Pancreas (tissue), 10 donors: ENCODE measurements around the gene SYF2. TPM values are rescaled to one million over a fixed set of nuclear protein-coding genes. Genes with fewer than 3 reads are reported as not detected.
"Not testable (repeated sequence)": the region's sequence is repeated elsewhere in the genome, so short reads cannot be mapped to it uniquely, and the experiment has no call there.

Source experiments
- ATAC-seq, 4 donors: fragments of 200-7000 bp; cut with Tn5 transposase; one replicate each; pipeline versions ENCODE4 v1.8.0 to v1.9.1; 2020; ENCODE audit warnings: mild to moderate bottlenecking in 4 of 4, moderate library complexity in 4 of 4
- DNase-seq, 6 donors: peaks; one replicate each; pipeline ENCODE4 v3.0.0-alpha.2; 2020
- FAIRE-seq: peaks from 2 replicates; lab custom pipeline; 2012; peaks lifted over from hg19 to GRCh38; lab: Jason Lieb, UNC
- H3K27ac ChIP-seq, 4 donors: fragments of 200-600 bp; sonication (generic); 1 replicate in 3 of 4; 2 replicates in 1 of 4; pipeline versions ENCODE4 v1.5.0 to v1.8.0; 2020
- H3K27me3 ChIP-seq, 4 donors: fragments of 200-600 bp; one replicate each; pipeline ENCODE4 v1.8.0; 2021
- H3K36me3 ChIP-seq, 3 donors: fragments of 200-600 bp; sonication (generic) in 1 of 3; one replicate each; pipeline versions ENCODE4 v1.5.0 to v1.8.0; 2020 to 2021
- H3K4me1 ChIP-seq, 3 donors: fragments of 200-600 bp; one replicate each; pipeline ENCODE4 v1.8.0; 2021
- H3K4me3 ChIP-seq, 4 donors: fragments of 200-600 bp; sonication (generic) in 2 of 4; one replicate each; pipeline versions ENCODE4 v1.5.0 to v1.8.0; 2020 to 2021
- H3K9me3 ChIP-seq, 4 donors: fragments of 200-600 bp; one replicate each; pipeline ENCODE4 v1.8.0; 2021
- CTCF ChIP-seq, 4 donors: fragments of 200-600 bp; sonication (generic) in 3 of 4; IDR thresholded peaks; one replicate each; pipeline versions ENCODE4 v1.5.0 to v1.8.0; 2021; ENCODE audit warnings: antibody characterized with exemption in 4 of 4
- WGBS, 2 donors: extraction: QIAGEN DNeasy Blood & Tissue Kit; methylation state at CpG; one replicate each; pipeline ENCODE4 v1.1.7; 2013; 5-methylcytosine and 5-hydroxymethylcytosine counted together
- intact Hi-C, 3 donors: fragments of 100-400 bp; cut with DNase I; formaldehyde crosslinking; loops; one replicate each; pipeline versions ENCODE4 v1.11.1 to v1.14.2; 2022
- polyA plus RNA-seq, 2 donors: library from polyadenylated mRNA; stranded (reverse); fragments of 200-250 nt; gene quantifications; one replicate each; pipeline ENCODE4 v1.2.3, GENCODE V29; 2013
- total RNA-seq, 6 donors: library from RNA; stranded (reverse); fragmentation: NEBNext Ultra II Directional in 4 of 6; extraction: Animal tissue kit (Norgen Biotek cat#: 25700) in 4 of 6; gene quantifications; one replicate each; pipeline versions ENCODE4 v1.2.1 to v1.2.4, GENCODE V29; 2021 to 2023
- donor health status: healthy with polysubstance abuse.
- donor health status: DM: no; HTN: no; CAD: no; lungs with moderate emphysema.
- donor health status: DM: no; HTN: no; CAD: no.
- donor health status: control.
- donor health status: control.
- donor health status: Bipolar disorder and iron deficiency.
- donor health status: DM: yes; HTN: yes; CAD: no.
- donor health status: DM: no; HTN: no; CAD: no.
- donor health status: DM: no; HTN: no; CAD: no.
- donor health status: DM: yes; HTN: yes; CAD: no.

SYF2 gene
- total and polyA plus RNA-seq, 8 donors: 19.0 to 49.3 (median 22.5) TPM

- DNase-seq, intact Hi-C loops, H3K27me3 ChIP-seq, H3K4me1 ChIP-seq, FAIRE-seq, H3K9me3 ChIP-seq, H3K36me3 ChIP-seq: not testable (repeated sequence)
- H3K27ac ChIP-seq: peak overlapping the region in 1 of 4 donors; percentile 67
- peak in 3 of 4 donors; percentile 71 to 81 (median 80) for ATAC-seq
- 0 to 1% methylated on average over 22 to 25 of the region's 45 CpGs for WGBS, 2 donors
- peak overlapping the region in 2 of 4 donors; percentile 23 to 35 for H3K4me3 ChIP-seq
Observed at GRCh38 chr1:25266554-25267287, 34.4 kb upstream of the SYF2 start.

- ATAC-seq, H3K27me3 ChIP-seq, H3K4me1 ChIP-seq, H3K27ac ChIP-seq, intact Hi-C loops, FAIRE-seq, H3K4me3 ChIP-seq, H3K36me3 ChIP-seq, H3K9me3 ChIP-seq, DNase-seq: not testable (repeated sequence)
- 86 to 89% methylated on average over 3 of the region's 3 CpGs for WGBS, 2 donors
Observed at GRCh38 chr1:25260336-25260735, 28.0 kb upstream of the SYF2 start.

GRCh38 chr1:25259813-25260212, 27.5 kb upstream of the SYF2 start:
- FAIRE-seq, H3K9me3 ChIP-seq, ATAC-seq, H3K4me1 ChIP-seq, H3K4me3 ChIP-seq, intact Hi-C loops, DNase-seq, H3K36me3 ChIP-seq, H3K27ac ChIP-seq, H3K27me3 ChIP-seq: not testable (repeated sequence)
- WGBS, 2 donors: 74 to 77% methylated on average over 4 to 7 of the region's 7 CpGs

- ATAC-seq: no peak
- intact Hi-C loops: no loop called here
- H3K4me1 ChIP-seq: no peaks in the 10 kb centered on the region
- no peaks in the 10 kb centered on the region for H3K9me3 ChIP-seq
- no peaks in the 10 kb centered on the region for H3K27me3 ChIP-seq
- H3K27ac ChIP-seq: no peak overlapping the region
- no peaks in the 10 kb centered on the region for H3K36me3 ChIP-seq
- WGBS, 2 donors: 73 to 75% methylated on average over 1 of the region's 1 CpG
- no peak overlapping the region for H3K4me3 ChIP-seq
- FAIRE-seq: no peak
- DNase-seq: no peak
- no peak for TF ChIP-seq CTCF (IDR thresholded peaks at IDR 0.05)
Observed at GRCh38 chr1:25257196-25257595, 24.9 kb upstream of the SYF2 start.

- Histone ChIP-seq H3K27ac (no peak overlapping the region), H3K4me1 (no peaks in the 10 kb centered on the region), H3K4me3 (no peak overlapping the region), H3K27me3 (no peaks in the 10 kb centered on the region), H3K9me3 (no peaks in the 10 kb centered on the region), H3K36me3 (no peaks in the 10 kb centered on the region)
- FAIRE-seq (no peak), DNase-seq (no peak), ATAC-seq (no peak)
- WGBS, 2 donors: 94 to 95% methylated on average over 5 of the region's 5 CpGs
- TF ChIP-seq CTCF (IDR thresholded peaks at IDR 0.05): no peak
- intact Hi-C loops: no loop called here
Observed at GRCh38 chr1:25256578-25256965, 24.3 kb upstream of the SYF2 start.

GRCh38 chr1:25255706-25256577, 23.6 kb upstream of the SYF2 start:
- DNase-seq: no peak

More at GRCh38 chr1:25255706-25256577, 23.6 kb upstream of the SYF2 start:
- Histone ChIP-seq H3K4me1 (no peaks in the 10 kb centered on the region), H3K27me3 (no peaks in the 10 kb centered on the region), H3K4me3 (no peak overlapping the region), H3K36me3 (no peaks in the 10 kb centered on the region), H3K27ac (no peak overlapping the region), H3K9me3 (no peaks in the 10 kb centered on the region)
- no peak for TF ChIP-seq CTCF (IDR thresholded peaks at IDR 0.05)
- 87 to 92% methylated on average over 18 of the region's 18 CpGs for WGBS, 2 donors
- no peak for FAIRE-seq
- intact Hi-C loops: no loop called here
- ATAC-seq: no peak
